Measurements from ENCODE around the gene FCHSD2.
"Not testable (repeated sequence)": the region's sequence is repeated elsewhere in the genome, so short reads cannot be mapped to it uniquely, and the experiment has no call there.

Gene FCHSD2

DNA sequence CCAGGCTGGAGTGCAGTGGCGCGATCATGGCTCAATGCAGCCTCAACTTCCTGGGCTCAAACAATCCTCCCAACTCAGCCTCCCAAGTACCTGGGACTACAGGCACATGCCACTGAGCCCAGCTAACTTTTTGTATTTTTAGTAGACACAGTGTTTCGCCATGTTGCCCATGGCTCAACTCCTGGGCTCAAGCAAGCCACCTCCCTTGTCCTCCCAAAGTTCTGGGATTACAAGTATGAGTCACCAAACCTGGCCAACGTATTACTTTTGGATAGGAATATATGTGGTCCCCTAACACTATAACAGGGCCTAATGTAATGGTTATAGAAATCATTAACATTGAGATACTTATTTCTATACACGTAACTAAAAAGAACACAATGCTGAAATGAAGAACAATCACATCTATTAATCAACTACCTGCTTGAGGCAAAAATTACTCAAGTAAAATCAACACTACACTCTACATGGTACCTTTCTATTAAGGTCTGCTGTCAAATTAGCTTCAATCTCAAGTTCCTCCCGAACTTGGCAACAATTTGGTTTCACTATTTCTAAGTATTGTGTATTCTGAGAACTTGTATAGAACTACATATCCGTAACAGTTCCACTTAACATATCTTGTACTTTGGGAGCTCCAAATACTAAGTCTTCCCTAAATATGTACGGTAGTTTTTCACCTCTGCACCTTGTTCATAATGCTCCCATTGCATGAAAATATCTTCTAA lies 124.9 kb downstream of the FCHSD2 start:
- no peak for DNase-seq (ENCODE audit: low read depth in 2 of 3, low spot score in 1 of 3)

DNA sequence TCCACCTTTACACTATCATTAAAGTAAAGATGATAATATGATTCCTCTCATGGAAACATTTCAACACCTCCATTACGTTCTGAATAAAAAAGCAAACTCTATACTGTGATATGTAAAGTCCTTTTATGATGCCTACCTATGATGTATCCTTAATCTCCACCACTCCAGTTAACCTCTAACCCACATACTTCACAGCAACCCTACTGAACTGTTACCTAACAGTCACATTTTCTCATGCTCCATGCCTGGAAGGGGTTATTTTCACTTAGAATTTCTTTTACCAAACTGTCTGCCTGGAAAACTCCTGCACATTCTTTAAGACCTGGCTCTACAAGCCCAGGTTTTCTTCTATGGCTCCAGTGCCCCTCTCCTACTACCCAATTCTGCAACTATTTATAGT lies 129.1 kb downstream of the FCHSD2 start:
- DNase-seq (ENCODE audit: low read depth in 2 of 3, low spot score in 1 of 3): no peak

DNA sequence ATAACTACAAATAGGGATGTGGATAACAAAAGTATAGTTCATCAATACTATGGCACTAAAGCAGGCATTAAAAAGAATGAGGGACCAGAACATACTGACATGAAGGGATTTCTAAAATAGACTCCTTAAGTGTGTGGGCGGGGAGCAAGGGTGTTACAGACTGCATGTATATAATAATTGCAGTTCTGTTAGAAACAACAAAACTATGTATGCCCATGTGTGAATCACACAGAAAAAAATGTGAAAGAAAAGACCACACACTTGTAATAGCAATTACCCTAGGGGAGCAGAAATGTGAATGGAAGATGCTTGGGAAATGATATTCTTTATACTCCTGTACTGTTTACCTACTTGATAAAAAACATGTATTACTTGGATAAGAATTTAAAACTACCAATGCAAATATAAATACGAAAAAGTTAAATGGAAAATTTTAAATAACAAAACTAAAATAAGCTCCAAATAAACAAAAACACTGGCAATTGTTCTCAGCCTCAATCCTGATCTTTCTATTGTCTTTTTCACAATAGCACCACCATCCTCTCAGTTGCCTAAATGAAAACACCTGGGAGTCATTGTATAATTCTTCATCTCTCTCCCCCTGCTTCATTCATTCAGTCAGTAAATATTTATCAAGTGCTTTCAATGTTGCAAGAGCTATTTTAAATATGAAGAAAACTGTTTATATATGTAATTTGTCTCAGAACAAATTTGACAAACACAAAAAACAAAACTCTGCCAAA lies 129.8 kb downstream of the FCHSD2 start:
- DNase-seq (ENCODE audit: low read depth in 2 of 3, low spot score in 1 of 3): no peak

DNA sequence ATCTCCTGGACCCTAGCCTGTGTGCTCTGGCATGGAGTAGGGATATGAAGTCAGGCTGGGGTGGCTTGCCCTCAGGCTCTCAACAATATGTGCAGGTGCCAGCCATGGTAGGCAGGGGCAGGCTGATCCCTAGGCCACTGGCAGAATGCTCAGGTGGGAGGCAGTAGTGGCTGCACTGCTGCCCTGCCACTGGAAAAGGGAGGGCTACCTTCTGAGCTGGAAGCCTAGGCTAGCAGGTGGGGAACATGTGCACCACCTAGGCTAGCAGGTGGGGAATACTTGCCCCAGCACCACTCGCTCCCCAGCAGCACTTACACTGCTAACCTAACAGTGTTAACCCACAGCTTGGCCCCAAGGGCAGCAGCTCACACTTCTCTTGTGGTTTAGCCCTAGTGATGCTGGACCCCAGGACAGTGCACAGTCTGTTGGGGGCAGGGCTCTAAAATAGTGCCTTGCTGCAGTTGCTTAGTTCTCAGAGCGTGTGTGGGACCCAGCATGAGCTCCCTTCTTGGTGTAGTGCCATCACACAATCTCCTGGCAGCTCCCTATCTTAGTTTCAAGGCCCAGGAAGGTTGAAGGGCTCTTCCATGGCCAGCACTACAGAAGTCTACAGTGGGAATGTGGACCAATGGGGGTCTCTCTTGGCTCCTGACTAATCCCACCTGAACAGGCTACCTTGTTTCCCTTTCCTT lies 130.8 kb downstream of the FCHSD2 start:
- no peak for DNase-seq (ENCODE audit: low read depth in 2 of 3, low spot score in 1 of 3)

DNA sequence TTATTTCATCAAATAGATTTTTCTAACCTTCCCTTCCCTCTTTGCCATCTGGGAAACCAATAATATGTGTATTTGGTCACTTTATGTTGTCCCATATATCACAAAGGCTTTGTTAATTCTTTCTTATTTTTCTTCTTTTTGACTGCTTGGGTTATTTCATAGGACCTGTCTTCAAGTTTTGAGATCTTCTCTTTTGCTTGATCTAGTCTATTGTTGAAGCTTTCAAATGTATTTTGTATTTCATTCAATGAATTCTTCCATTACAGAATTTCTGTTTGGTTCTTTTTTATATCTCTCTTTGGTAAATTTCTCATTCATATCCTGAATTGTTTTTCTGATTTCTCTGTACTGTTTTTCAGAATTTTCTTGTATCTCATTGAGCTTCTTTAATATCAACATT lies 132.1 kb downstream of the FCHSD2 start:
- no peak for DNase-seq (ENCODE audit: low read depth in 2 of 3, low spot score in 1 of 3)

DNA sequence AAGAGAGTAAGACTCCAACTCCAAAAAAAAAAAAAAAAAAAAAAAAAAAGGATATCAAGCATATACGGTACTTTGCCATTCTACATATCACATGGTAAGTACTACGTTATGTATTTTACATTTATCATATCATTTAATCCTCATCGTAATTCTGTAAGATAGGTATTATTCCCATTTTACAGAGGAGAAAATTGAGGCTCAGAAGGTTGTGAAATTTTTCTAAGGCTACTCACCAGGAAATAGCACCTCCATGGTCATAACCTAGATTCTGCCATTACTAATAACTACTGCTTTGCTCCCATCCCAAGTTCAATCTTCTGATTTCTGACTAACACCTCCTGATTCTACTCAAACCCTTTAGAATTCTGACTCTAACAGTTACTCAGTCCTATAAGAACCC lies 138.0 kb downstream of the FCHSD2 start:
- DNase-seq (ENCODE audit: low read depth in 2 of 3, low spot score in 1 of 3): no peak

DNA sequence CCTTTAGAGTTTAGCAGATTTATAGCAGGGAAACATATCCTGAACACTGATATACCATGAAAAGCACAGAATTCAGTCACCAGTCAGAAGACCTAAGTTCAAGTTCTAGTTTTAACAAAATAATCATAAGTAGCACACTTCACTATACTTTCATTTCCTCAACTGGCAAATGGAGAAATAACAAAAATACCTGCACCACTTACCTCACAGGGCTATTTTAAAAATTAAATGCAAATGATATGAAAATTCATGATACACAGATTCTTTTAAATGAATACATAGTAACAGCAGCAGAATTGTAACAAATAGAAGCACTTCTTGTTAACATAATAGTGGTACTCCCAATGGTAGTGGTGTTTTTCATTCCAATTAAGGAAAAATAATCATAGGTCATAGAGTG lies 139.0 kb downstream of the FCHSD2 start:
- no peak for DNase-seq (ENCODE audit: low read depth in 2 of 3, low spot score in 1 of 3)

DNA sequence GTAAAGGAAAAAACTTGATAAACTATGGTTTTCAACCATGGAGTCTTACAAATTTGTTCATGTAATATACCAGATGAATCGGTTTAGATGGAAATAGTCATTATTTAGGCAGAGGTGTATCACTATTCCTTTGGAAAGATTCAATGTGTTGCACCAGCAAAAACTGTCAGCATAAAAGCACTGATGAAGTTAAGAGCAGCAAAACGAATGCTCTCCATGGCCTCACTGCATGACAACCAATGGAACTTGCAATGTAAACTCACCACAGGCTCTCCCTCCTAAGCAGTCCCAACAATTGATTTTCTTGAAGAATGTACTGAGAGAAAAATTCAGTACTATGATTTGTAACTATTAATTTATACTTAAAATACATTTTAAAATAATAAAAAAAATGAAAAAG lies 139.9 kb downstream of the FCHSD2 start:
- no peak for DNase-seq (ENCODE audit: low read depth in 2 of 3, low spot score in 1 of 3)

DNA sequence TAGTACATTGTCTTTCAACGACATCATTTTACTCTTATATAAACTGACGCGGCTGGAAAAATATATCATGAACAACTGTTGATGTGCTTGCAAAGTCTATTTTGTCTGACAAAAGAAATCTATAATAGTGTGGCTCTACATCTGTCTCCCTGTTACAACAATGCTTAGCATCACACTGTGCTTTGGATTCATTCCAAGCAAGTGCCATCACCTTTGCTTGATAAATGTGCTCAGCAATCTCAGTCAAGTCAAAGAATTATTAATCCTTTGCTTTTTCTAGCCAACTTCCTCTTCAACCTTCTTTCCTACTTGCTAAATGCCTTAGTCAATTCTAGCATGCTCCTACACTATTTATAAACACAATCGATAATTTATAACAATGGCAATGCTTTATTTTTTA lies 140.5 kb downstream of the FCHSD2 start:
- DNase-seq (ENCODE audit: low read depth in 2 of 3, low spot score in 1 of 3): no peak

DNA sequence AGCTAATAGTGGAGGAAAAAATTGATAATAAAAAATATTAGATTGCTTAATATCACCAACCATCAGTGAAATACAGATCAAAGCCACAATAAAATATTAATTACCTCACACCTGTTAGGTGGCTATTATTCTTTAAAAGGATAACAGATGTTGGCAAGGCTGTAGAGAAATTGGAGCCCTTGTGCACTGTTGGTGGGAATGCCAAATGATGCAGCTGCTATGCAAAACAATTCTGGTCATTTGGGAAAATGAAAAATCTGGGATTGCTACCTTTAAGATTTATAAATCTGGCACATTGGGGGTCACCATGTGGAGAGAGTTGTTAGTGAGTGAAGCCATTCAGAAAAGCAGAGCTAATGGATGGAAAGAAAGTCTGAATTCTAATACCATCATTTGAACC lies 143.4 kb downstream of the FCHSD2 start:
- no peak for DNase-seq (ENCODE audit: low read depth in 2 of 3, low spot score in 1 of 3)

DNA sequence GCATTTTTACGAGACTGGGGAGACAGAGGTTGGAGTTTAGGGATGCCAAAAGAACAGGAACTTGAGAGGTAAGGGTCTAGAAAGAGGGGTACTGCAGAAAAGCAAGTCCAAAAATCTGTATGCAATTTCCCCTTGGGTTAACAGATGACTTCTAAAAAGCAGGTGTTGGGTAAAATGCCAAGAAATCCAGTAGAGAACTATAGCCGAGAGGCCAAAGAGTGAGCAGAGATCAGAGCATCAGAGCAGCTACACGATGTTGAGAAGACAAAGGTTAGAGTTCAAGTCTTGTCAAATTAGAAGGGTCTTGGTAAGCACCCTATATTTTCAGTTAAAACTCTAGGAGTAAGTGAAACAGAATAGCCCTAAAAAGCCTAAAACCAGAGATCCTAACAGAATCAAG lies 145.2 kb downstream of the FCHSD2 start:
- no peak for DNase-seq (ENCODE audit: low read depth in 2 of 3, low spot score in 1 of 3)

DNA sequence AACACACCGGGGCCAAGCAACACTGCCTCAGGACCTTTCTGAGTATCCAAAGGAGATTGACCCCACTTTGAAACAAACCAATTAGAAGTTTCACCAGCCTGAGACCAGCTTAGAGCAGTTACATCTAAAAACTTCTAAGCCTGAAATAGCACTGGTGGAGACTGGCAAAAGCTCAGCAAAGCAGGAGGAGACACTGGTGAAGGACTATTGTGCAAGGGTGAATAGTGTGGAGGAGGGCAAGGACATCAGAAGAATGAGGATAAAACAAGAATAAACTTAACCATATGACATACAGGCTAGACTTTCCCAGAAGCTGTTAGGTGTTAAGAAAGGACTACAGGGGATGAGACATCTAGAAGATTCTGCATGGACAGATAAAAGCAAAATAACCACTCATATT lies 152.4 kb downstream of the FCHSD2 start:
- DNase-seq (ENCODE audit: low read depth in 2 of 3, low spot score in 1 of 3): no peak

DNA sequence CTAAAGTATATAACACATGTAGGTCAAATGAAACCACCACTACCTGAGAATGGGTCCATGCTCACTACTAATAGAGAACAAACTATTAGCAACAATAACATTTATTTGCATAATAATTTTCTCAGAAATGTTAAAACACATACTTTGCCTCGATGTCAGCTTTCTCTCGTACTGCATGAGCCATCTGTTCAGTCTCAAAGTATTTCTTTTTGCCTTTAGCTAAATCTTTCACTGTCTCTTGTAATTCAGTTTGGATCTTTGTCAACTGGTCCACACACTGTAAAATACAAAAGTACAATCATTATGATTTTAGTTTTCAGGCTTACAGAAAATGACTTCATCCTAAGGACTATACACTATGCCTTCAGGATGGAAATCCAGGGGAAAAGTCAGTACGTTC lies 153.3 kb downstream of the FCHSD2 start:
- DNase-seq (ENCODE audit: low read depth in 2 of 3, low spot score in 1 of 3): no peak

DNA sequence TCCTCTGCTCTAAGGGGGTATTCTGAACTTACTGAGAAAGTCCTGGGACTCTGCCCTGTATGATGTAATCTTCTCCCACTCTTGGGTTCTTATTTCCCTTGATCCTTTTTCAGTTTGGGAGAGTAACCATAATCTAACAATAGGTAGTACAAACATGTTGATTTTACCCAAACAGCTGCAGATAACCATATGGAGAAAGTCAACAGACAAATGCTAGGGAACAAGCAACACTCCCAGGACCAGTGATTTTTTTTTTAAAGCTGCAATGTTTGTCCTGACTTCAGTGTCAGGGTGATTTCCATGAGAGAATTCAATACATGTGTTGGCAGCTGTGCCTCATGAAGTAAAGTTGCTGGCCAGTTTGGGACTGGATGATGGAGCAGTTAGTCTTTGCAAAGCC lies 156.5 kb downstream of the FCHSD2 start:
- DNase-seq (ENCODE audit: low read depth in 2 of 3, low spot score in 1 of 3): no peak

DNA sequence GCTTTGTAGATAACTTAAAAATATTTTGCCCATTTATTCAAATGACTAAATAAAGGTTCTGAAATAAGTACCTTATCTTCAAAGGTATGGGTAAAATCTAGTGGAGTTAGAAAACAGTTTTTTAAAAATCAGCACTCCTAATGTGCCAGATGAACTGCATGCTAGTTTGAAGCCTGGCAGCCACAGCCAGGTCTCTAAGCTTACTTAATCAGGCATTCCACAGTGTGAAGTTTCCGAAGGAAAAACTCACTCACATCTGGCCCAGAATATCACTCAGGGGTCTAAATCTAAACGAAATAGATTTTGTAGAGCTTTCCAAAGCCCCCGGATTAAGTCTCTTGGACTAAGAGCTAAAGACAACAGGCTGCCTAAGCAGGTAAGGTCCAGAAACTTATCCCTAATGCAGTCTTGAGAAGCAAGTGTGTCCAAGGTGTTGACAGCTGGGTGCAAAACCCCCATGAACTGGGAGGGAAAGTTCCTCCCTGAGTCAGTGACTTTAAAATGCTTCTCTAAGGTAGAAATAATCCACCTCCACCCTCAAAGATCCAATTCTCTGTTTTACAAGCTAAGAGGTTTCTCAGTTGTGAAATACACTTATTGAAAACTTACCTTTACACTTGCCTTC lies 157.6 kb downstream of the FCHSD2 start:
- DNase-seq (ENCODE audit: low read depth in 2 of 3, low spot score in 1 of 3): no peak

DNA sequence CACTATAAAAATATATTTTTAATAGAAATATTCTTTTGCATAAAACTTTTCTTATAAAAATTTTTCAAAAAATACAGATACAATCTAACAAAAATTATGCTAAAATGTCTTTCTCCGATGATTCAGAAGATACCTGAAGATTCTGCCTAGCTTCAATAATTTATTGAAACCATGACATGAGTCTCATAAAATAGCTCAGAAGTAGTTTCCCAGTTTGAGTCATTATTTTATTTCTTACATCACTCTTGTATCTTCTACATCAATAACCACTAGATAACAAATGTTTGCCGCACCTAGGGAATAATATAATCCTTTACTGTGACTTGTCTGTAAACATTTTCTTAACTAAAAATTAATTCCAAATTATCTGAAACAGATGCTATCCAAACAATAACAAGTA lies 158.6 kb downstream of the FCHSD2 start:
- no peak for DNase-seq (ENCODE audit: low read depth in 2 of 3, low spot score in 1 of 3)

DNA sequence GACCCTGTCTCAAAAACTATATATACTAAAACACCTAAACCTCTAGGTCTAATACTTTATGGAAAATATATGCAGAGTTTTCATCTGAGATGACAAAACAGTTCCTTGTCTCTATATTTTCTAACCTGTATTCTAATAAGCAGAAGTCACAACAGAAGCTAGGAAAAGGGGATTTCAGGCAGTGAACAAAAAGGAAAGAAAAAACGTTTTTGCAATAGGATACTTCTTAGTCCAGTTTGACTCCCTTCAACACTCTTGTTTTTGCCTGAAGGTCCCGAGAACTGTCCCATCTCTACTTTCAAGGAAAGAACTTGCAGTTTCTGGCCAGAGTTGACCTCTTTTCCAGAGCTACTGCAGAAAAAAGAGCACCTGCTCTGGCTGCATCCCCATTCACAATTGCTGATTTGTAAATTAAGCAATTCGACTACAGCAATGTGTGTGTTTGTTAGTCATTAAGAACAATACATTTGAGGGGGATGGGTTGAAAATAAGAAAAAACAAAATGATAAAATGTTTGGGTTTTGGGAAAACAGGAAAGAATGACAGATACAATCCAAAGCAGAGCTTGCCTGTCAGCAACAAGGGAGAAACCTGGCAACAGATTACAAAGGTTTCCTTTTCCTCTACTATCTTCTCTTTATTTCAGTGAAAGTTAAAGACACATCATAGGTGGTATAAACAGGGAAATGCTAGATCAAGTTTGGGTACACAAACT lies 160.0 kb downstream of the FCHSD2 start:
- DNase-seq (ENCODE audit: low read depth in 2 of 3, low spot score in 1 of 3): no peak

DNA sequence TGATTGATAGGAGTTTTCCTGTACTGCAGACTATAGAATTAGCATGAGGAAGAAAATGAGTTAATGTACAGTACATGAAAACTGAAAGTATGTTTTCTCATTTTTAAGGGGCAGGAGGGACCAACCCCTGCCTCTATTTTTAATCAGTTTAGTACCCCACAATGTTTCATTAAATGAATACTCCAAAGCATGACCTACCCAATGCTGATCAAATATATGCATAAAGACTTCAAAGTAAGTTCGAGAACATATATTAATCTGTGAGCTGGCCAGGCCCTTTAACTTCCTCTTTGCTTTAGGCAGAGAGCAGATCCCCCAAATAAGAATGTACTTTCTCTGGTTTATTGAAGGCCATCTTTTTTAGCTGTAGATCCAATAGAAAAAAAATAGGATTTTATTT lies 161.0 kb downstream of the FCHSD2 start:
- DNase-seq (ENCODE audit: low read depth in 2 of 3, low spot score in 1 of 3): no peak

DNA sequence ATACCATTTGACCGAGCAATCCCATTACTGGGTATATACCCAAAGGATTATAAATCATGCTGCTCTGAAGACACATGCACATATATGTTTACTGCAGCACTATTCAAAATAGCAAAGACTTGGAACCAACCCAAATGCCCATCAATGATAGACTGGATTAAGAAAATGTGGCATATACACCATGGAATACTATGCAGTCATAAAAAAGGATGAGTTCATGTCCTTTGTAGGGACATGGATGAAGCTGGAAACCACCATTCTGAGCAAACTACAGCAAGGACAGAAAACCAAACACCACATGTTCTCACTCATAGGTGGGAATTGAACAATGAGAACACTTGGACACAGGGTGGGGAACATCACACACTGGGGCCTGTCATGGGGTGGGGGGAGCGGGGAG lies 164.3 kb downstream of the FCHSD2 start:
- DNase-seq (ENCODE audit: low read depth in 2 of 3, low spot score in 1 of 3): not testable (repeated sequence)

DNA sequence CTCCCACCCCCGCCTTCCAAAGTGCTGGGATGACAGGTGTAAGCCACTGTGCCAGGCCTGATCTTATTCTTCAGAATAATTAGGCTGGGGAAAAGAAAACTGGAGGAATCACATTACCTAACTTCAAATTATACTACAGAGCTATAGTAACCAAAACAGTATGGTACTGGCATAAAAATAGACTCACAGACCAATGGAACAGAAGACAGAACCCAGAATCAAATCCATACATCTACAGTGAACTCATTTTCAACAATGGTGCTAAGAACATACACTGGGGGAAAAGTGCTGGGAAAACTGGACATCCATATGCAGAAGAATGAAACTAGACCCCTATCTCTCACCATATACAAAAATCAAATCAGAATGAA lies 165.6 kb downstream of the FCHSD2 start:
- DNase-seq (ENCODE audit: low read depth in 2 of 3, low spot score in 1 of 3): not testable (repeated sequence)

DNA sequence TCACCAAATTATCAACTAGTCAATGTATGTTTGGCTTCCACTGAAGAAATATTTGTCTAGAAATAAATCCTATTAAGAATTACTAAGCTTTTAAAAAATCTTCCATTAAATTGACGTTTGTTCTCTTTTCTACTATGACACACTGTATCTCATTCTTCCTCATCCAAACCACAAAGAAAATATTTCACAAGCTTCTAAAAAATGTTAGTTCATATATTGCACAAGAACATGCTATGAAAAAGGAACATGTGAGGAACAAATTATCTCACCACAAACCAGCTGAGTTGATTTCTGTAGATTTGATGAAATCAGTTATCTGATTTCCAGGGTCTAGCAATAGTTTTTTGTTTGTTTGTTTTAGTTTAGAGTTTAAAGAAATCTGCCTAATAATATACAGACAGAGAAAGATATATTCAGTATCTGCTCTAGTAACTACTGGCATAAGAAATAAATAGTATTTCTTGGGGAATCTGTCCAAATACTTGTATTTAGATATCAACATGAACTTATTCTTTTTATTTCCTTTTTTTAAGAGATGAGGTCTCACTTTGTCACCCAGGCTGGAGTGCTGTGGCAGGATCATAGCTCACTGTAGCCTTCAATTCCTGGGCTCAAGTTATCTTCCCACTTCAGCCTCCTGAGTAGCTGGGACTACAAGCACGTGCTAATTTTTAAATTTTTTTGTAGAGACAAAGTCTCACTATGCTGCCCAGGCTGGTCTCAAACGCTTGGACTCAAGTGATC lies 166.2 kb downstream of the FCHSD2 start:
- no peak for DNase-seq (ENCODE audit: low read depth in 2 of 3, low spot score in 1 of 3)
